HFFc6 (cell line): ENCODE results near the gene HS3ST5. TPM values are rescaled to one million over a fixed set of nuclear protein-coding genes. Genes with fewer than 3 reads are reported as not detected.
"Not testable (repeated sequence)": the region's sequence is repeated elsewhere in the genome, so short reads cannot be mapped to it uniquely, and the experiment has no call there.

Experiments
- DNase-seq: peaks from one replicate; pipeline ENCODE4 v3.0.0-alpha.2; 2018
- H3K27ac Mint-ChIP-seq: 2 replicates; pipeline ENCODE4 v1.8.0; 2020; ENCODE audit warnings: mild to moderate bottlenecking, mixed read lengths
- H3K27me3 Mint-ChIP-seq: 2 replicates; pipeline ENCODE4 v1.8.0; 2021; ENCODE audit warnings: mild to moderate bottlenecking, moderate library complexity, mixed read lengths; ENCODE audit not compliant: insufficient read depth
- H3K36me3 Mint-ChIP-seq: 2 replicates; pipeline ENCODE4 v1.8.0; 2021; ENCODE audit warnings: low read depth, mixed read lengths
- H3K4me1 Mint-ChIP-seq: 2 replicates; pipeline ENCODE4 v1.8.0; 2020; ENCODE audit warnings: low read depth, mixed read lengths
- H3K4me3 Mint-ChIP-seq: 2 replicates; pipeline ENCODE4 v1.8.0; 2020; ENCODE audit warnings: mild to moderate bottlenecking, moderate library complexity, mixed read lengths
- H3K9me3 Mint-ChIP-seq: 2 replicates; pipeline ENCODE4 v1.8.0; 2020; ENCODE audit warnings: mild to moderate bottlenecking, mixed read lengths
- total RNA-seq, 6 experiments: library from RNA; stranded (reverse); fragmentation: NEBNext Ultra II Directional; extraction: Animal tissue kit (Norgen Biotek cat#: 25700); gene quantifications; 2 replicates in 1 of 6; 3 replicates in 5 of 6; pipeline ENCODE4 v1.2.3, GENCODE V29; 2021
- TF ChIP-seq, protein P1 (sequence below): fragments of 200-600 bp; sonication (generic); IDR thresholded peaks from 2 replicates; pipeline ENCODE4 v1.5.0; 2021; ENCODE audit warnings: antibody characterized with exemption, mild to moderate bottlenecking

HS3ST5 gene
- total RNA-seq, 6 experiments from 2014 or later = not detected

DNA sequence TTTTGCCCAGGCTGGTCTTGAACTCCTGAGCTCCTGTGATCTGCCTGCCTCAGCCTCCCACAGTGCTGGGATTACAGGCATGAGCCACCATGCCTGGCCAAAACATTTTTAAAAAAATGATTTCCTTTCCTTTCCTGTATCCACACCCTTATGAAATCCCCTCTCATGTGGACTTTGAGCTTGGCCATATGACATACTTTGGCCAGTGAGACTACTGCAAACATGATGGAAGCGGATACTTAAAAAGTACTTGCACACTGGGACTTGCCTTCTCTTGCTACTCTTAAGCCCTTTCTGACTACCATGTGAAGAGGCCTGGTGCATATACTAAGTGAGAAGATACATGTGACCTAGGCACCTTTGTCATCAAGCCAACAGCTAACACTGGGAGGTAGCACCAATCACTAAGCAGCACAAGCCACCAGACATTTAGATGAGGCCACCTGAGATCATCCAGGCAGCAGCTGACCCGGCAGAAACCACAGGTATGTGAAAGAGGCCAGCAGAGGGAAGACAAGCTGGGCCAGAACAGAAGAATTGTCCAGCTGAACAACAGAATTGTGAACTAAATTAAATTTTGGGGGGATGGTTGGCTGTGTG is 293.4 kb downstream of the HS3ST5 start:
- Mint-ChIP-seq H3K36me3 (no peaks in the 10 kb centered on the region), H3K4me3 (no peak overlapping the region), H3K4me1 (peaks cover 8% of the 10 kb centered on the region), H3K27me3 (no peaks in the 10 kb centered on the region), H3K27ac (no peak overlapping the region), H3K9me3 (no peaks in the 10 kb centered on the region)
- DNase-seq = no peak
- TF ChIP-seq, protein P1, sequence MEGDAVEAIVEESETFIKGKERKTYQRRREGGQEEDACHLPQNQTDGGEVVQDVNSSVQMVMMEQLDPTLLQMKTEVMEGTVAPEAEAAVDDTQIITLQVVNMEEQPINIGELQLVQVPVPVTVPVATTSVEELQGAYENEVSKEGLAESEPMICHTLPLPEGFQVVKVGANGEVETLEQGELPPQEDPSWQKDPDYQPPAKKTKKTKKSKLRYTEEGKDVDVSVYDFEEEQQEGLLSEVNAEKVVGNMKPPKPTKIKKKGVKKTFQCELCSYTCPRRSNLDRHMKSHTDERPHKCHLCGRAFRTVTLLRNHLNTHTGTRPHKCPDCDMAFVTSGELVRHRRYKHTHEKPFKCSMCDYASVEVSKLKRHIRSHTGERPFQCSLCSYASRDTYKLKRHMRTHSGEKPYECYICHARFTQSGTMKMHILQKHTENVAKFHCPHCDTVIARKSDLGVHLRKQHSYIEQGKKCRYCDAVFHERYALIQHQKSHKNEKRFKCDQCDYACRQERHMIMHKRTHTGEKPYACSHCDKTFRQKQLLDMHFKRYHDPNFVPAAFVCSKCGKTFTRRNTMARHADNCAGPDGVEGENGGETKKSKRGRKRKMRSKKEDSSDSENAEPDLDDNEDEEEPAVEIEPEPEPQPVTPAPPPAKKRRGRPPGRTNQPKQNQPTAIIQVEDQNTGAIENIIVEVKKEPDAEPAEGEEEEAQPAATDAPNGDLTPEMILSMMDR = no peak

DNA sequence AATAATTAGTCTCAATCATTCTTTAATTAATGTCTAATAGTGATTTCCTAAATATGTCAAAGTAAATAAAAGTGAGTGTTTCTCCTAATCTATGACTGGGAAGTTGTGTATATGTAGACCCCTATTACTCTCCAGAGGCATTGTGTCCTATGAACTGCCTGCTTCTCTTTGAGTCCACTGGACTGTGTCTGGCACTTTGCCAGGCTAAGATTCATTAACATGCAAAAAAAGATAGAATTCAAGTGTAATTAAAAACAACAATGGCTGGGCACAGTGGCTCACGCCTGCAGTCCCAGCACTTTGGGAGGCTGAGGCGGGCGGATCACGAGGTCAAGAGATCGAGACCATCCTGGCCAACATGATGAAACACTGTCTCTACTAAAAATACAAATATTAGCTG is 298.3 kb downstream of the HS3ST5 start:
- not testable (repeated sequence) for H3K4me1 Mint-ChIP-seq, H3K4me3 Mint-ChIP-seq, DNase-seq, H3K27me3 Mint-ChIP-seq, H3K27ac Mint-ChIP-seq, H3K9me3 Mint-ChIP-seq, H3K36me3 Mint-ChIP-seq

DNA sequence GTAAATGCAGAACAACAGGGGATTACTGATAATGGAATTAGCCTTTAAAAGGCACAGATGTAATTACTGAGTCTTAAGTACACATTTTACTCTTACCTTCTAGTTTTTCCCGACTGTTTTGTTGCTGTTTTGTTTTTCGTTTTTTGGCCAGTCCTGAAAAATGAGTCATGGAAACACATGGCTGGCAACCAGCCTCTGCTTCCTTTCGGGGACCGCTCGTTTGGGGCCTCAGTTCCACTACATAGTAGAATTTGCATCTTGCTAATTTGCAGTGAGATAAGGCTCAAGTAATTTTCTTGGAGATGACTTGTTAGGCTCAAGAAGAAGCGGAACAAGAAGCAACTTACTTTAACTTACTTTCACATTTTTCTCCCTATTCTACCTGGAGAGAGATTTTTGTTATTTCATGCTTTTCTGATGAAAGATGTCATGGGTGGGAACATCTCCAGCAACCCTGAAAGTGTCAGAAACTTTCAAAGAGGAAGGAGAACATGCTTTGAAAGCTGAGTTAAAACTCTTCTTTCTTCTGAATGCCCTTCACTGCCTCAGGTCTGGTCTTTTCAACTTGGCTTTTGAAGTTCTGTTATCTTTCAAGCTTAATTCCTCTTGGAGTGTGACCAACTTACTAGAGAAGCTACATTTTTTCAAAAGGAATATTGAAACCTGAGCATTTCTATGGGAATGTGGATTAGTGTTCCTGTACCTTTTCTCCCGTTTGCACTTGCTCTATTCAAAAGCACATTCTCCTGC is 300.4 kb downstream of the HS3ST5 start:
- TF ChIP-seq, protein P1 = no peak
- H3K27ac Mint-ChIP-seq = no peak overlapping the region
- H3K36me3 Mint-ChIP-seq = no peaks in the 10 kb centered on the region
- H3K9me3 Mint-ChIP-seq = no peaks in the 10 kb centered on the region
- no peak overlapping the region for H3K4me3 Mint-ChIP-seq
- H3K4me1 Mint-ChIP-seq = 0 out of 2 replicates have a peak, but pooled peaks cover 5% of the 10 kb centered on the region
- no peaks in the 10 kb centered on the region for H3K27me3 Mint-ChIP-seq
- DNase-seq = no peak

DNA sequence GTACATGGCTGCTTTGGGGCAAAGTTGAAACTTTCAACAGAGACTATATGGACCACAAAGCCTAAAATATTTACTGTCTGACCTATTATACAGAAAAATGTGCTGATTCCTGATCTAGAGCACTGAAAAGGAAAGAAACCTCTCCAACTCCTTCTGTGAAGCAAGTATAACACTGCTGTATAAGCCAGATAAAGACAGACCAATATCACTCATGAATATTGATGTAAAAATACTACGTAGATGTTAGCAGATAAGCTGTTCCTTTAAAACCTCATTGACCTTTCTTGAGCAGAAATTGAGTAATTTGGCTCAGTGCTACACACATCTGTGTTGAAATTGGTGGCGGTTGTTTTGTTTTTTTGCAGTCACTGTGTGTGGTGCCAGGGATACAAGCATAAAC is 302.0 kb downstream of the HS3ST5 start:
- no peak for DNase-seq
- Mint-ChIP-seq H3K27me3 (no peaks in the 10 kb centered on the region), H3K4me3 (no peak overlapping the region), H3K9me3 (no peaks in the 10 kb centered on the region), H3K27ac (no peak overlapping the region), H3K4me1 (0 out of 2 replicates have a peak, but pooled peaks cover 5% of the 10 kb centered on the region), H3K36me3 (no peaks in the 10 kb centered on the region)
- TF ChIP-seq, protein P1 = no peak

DNA sequence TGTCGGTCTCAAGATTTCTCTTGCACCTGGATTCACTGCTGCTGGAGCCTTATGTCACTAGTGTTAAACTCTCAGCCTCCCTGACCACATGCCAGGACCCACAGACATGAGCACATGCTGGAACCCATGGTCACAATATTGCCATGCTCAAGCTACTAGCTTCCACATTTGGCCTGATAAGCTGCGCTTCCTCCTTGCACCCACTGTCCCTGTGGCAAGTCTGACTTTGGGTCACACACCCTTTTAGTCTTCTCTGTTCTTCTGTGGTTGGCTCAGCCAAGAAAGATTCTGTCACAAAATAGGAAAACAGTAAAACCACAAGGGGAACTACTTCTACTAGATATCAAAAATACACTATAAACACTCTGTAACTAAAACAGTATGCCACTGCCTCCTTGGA is 303.0 kb downstream of the HS3ST5 start:
- Mint-ChIP-seq H3K4me1 (0 out of 2 replicates have a peak, but pooled peaks cover 5% of the 10 kb centered on the region), H3K9me3 (no peaks in the 10 kb centered on the region), H3K27ac (no peak overlapping the region), H3K4me3 (no peak overlapping the region), H3K36me3 (no peaks in the 10 kb centered on the region), H3K27me3 (no peaks in the 10 kb centered on the region)
- DNase-seq = no peak
- TF ChIP-seq, protein P1 = no peak

DNA sequence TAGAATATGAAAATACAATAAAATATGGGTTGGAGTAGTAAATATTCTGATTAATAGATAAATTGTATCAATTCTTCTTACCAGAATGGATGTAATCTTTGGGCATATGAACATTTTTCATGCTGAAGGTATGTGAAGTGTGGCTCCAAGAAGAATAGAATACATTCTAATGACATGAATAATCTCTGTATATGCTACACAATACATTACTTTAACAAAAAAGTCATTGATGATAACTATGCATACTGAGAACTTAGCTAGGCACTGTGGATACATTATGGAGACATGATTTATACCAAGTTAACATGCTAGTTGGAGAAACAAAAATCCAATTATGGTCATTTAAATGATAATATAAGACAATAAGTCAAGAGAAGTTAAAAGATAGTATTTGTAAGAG is 309.2 kb downstream of the HS3ST5 start:
- no peak overlapping the region for H3K4me3 Mint-ChIP-seq
- H3K27me3 Mint-ChIP-seq = no peaks in the 10 kb centered on the region
- no peaks in the 10 kb centered on the region for H3K9me3 Mint-ChIP-seq
- TF ChIP-seq, protein P1 = no peak
- no peak for DNase-seq
- peaks cover 4% of the 10 kb centered on the region; the same call in 1 of the 2 replicates for H3K4me1 Mint-ChIP-seq
- no peaks in the 10 kb centered on the region for H3K36me3 Mint-ChIP-seq
- H3K27ac Mint-ChIP-seq = no peak overlapping the region
